H9 (cell line): ENCODE measurements around the gene NLGN4X. TPM values are rescaled to one million over a fixed set of nuclear protein-coding genes. Genes with fewer than 3 reads are reported as not detected.

Experiments used
- DNase-seq: peaks from one replicate; pipeline ENCODE4 v3.0.0-alpha.2; 2017
- H2AFZ ChIP-seq: one replicate; pipeline ENCODE4 v1.6.1; 2013; ENCODE audit warnings: mild to moderate bottlenecking, low read length, control low read depth, moderate library complexity
- H2AK5ac ChIP-seq: 2 replicates; pipeline ENCODE4 v1.6.1; 2013; ENCODE audit warnings: low read length, control low read depth, mixed read lengths; ENCODE audit not compliant: insufficient read length
- H2BK120ac ChIP-seq: one replicate; pipeline ENCODE4 v1.6.1; 2013; ENCODE audit warnings: low read depth, mild to moderate bottlenecking, low read length, control low read depth, inconsistent platforms; ENCODE audit not compliant: poor library complexity, severe bottlenecking
- H2BK12ac ChIP-seq: 2 replicates; pipeline ENCODE4 v1.6.1; 2013; ENCODE audit warnings: low read length, control low read depth, mixed read lengths, low read depth; ENCODE audit not compliant: insufficient read length
- H2BK15ac ChIP-seq: 2 replicates; pipeline ENCODE4 v1.6.1; 2013; ENCODE audit warnings: low read depth, low read length, control low read depth
- H2BK20ac ChIP-seq: one replicate; pipeline ENCODE4 v1.6.1; 2013; ENCODE audit warnings: low read depth, mild to moderate bottlenecking, low read length, control low read depth, inconsistent platforms; ENCODE audit not compliant: poor library complexity, severe bottlenecking
- H2BK5ac ChIP-seq: 2 replicates; pipeline ENCODE4 v1.6.1; 2013; ENCODE audit warnings: low read length, control low read depth, mixed read lengths; ENCODE audit not compliant: insufficient read length
- H3K14ac ChIP-seq: 2 replicates; pipeline ENCODE4 v1.6.1; 2013; ENCODE audit warnings: low read length, control low read depth; ENCODE audit not compliant: insufficient read depth
- H3K18ac ChIP-seq: 2 replicates; pipeline ENCODE4 v1.6.1; 2013; ENCODE audit warnings: low read depth, mild to moderate bottlenecking, mixed read lengths, low read length, control low read depth; ENCODE audit not compliant: insufficient read length
- H3K23ac ChIP-seq: 2 replicates; pipeline ENCODE4 v1.6.1; 2013; ENCODE audit warnings: low read length, control low read depth, mixed read lengths, low read depth; ENCODE audit not compliant: insufficient read length
- H3K23me2 ChIP-seq: 2 replicates; pipeline ENCODE4 v1.6.1; 2013; ENCODE audit warnings: low read depth, mild to moderate bottlenecking, mixed read lengths, low read length, control low read depth; ENCODE audit not compliant: insufficient read length, poor library complexity, severe bottlenecking
- H3K27ac ChIP-seq: 2 replicates; pipeline ENCODE4 v1.5.1; 2013; ENCODE audit warnings: low read length, control low read depth, mixed read lengths, low read depth; ENCODE audit not compliant: insufficient read length
- H3K27me3 ChIP-seq: 2 replicates; pipeline ENCODE4 v1.6.1; 2013; ENCODE audit warnings: low read length, control low read depth, inconsistent platforms; ENCODE audit not compliant: insufficient read depth
- H3K4ac ChIP-seq: 2 replicates; pipeline ENCODE4 v1.6.1; 2013; ENCODE audit warnings: low read depth, mild to moderate bottlenecking, control low read depth, inconsistent platforms, low read length, moderate library complexity
- H3K4me1 ChIP-seq: 2 replicates; pipeline ENCODE4 v1.6.1; 2013; ENCODE audit warnings: low read length, control low read depth, inconsistent platforms; ENCODE audit not compliant: insufficient read depth
- H3K4me2 ChIP-seq: 2 replicates; pipeline ENCODE4 v1.6.1; 2013; ENCODE audit warnings: low read length, control low read depth, mixed read lengths; ENCODE audit not compliant: insufficient read length, insufficient read depth
- H3K56ac ChIP-seq: 2 replicates; pipeline ENCODE4 v1.6.1; 2013; ENCODE audit warnings: low read depth, mild to moderate bottlenecking, mixed read lengths, low read length, control low read depth; ENCODE audit not compliant: insufficient read length
- H3K79me1 ChIP-seq: 2 replicates; pipeline ENCODE4 v1.6.1; 2013; ENCODE audit warnings: low read depth, mild to moderate bottlenecking, moderate library complexity, low read length, control low read depth, inconsistent platforms; ENCODE audit not compliant: insufficient read depth, poor library complexity, severe bottlenecking
- H3K79me2 ChIP-seq: 2 replicates; pipeline ENCODE4 v1.6.1; 2013; ENCODE audit warnings: low read length, control low read depth, inconsistent platforms; ENCODE audit not compliant: insufficient read depth
- H3K9ac ChIP-seq: 2 replicates; pipeline ENCODE4 v1.6.1; 2013; ENCODE audit warnings: low read length, control low read depth, mixed read lengths; ENCODE audit not compliant: insufficient read length; ENCODE audit errors: extremely low read depth
- H3K9me3 ChIP-seq: one replicate; pipeline ENCODE4 v1.6.1; 2013; ENCODE audit warnings: low read depth, low read length, inconsistent platforms; ENCODE audit not compliant: control insufficient read depth
- H3T11ph ChIP-seq: one replicate; pipeline ENCODE4 v1.6.1; 2013; ENCODE audit warnings: mild to moderate bottlenecking, low read length, control low read depth, inconsistent platforms
- H4K20me1 ChIP-seq: one replicate; pipeline ENCODE4 v1.6.1; 2013; ENCODE audit not compliant: control insufficient read depth, insufficient read length, insufficient read depth
- H4K5ac ChIP-seq: 2 replicates; pipeline ENCODE4 v1.6.1; 2013; ENCODE audit warnings: low read depth, mild to moderate bottlenecking, mixed read lengths, low read length, control low read depth; ENCODE audit not compliant: insufficient read length
- H4K8ac ChIP-seq: replicated peaks from 2 replicates; pipeline ENCODE4 v1.6.1; 2013; ENCODE audit warnings: low read length, control low read depth, mixed read lengths, low read depth; ENCODE audit not compliant: insufficient read length
- H4K91ac ChIP-seq: 2 replicates; pipeline ENCODE4 v1.6.1; 2013; ENCODE audit warnings: low read depth, mild to moderate bottlenecking, moderate library complexity, mixed read lengths, low read length, control low read depth; ENCODE audit not compliant: insufficient read length
- H3K27ac Mint-ChIP-seq, 3 experiments: 2 replicates in 2 of 3; 3 replicates in 1 of 3; pipeline ENCODE4 v1.8.0; 2020 to 2021; ENCODE audit warnings: mixed read lengths in 3 of 3, mild to moderate bottlenecking in 1 of 3, moderate library complexity in 1 of 3
- H3K27me3 Mint-ChIP-seq: 2 replicates; pipeline ENCODE4 v1.8.0; 2021; ENCODE audit warnings: low read depth, mild to moderate bottlenecking, moderate library complexity, mixed read lengths
- H3K36me3 Mint-ChIP-seq, 3 experiments: 2 replicates in 2 of 3; 3 replicates in 1 of 3; pipeline ENCODE4 v1.8.0; 2020 to 2021; ENCODE audit warnings: low read depth in 3 of 3, mixed read lengths in 3 of 3; ENCODE audit not compliant: insufficient read depth in 1 of 3
- H3K4me1 Mint-ChIP-seq, 2 experiments: 2 replicates each; pipeline ENCODE4 v1.8.0; 2020; ENCODE audit warnings: mixed read lengths in 2 of 2
- H3K4me3 Mint-ChIP-seq, 2 experiments: 2 replicates in 1 of 2; 3 replicates in 1 of 2; pipeline ENCODE4 v1.8.0; 2020 to 2021; ENCODE audit warnings: mild to moderate bottlenecking in 2 of 2, mixed read lengths in 2 of 2, moderate library complexity in 1 of 2
- H3K9me3 Mint-ChIP-seq, 2 experiments: 2 replicates in 1 of 2; 3 replicates in 1 of 2; pipeline ENCODE4 v1.8.0; 2020; ENCODE audit warnings: mild to moderate bottlenecking in 2 of 2, mixed read lengths in 2 of 2, moderate library complexity in 1 of 2
- total RNA-seq: library from RNA; stranded (reverse); gene quantifications from 2 replicates; pipeline ENCODE4 v1.2.1, GENCODE V29; 2021
- TF ChIP-seq, protein P1 (sequence below): fragments of 200-600 bp; sonication (generic); conservative IDR thresholded peaks from 3 replicates; pipeline ENCODE4 v1.8.0; 2021; ENCODE audit warnings: antibody characterized with exemption, mild to moderate bottlenecking

NLGN4X gene
- total RNA-seq, 1 experiment from 2014 or later, result 111 TPM

DNA sequence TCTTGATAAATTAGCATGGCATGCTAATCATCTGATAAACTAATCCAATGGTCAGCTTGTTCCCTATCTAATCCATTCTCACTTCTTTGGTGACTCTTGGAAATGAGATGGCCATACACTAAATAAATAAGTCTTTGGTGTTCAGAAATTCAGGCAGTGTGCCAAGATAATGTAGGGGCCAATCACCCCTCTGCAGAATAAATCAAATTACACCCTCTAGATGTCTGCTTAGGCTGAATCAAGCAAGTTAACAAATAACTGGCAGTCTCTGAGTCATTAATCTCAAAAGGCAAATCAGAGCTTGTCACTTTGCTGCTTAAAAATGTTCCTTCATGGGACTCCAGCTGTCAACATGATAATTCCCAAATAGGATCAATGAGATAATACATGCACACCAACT, 97.4 kb downstream of the NLGN4X start:
- Mint-ChIP-seq H3K27ac (no peak overlapping the region), H3K27me3 (no peaks in the 10 kb centered on the region), H3K36me3 (peaks cover 0 to 14% (median 7%) of the 10 kb centered on the region in 3 experiments; a peak in 4 of 7 replicates), H3K4me1 (no peaks in the 10 kb centered on the region), H3K4me3 (no peak overlapping the region), H3K9me3 (no peaks in the 10 kb centered on the region)
- DNase-seq, result no peak
- TF ChIP-seq, protein P1, sequence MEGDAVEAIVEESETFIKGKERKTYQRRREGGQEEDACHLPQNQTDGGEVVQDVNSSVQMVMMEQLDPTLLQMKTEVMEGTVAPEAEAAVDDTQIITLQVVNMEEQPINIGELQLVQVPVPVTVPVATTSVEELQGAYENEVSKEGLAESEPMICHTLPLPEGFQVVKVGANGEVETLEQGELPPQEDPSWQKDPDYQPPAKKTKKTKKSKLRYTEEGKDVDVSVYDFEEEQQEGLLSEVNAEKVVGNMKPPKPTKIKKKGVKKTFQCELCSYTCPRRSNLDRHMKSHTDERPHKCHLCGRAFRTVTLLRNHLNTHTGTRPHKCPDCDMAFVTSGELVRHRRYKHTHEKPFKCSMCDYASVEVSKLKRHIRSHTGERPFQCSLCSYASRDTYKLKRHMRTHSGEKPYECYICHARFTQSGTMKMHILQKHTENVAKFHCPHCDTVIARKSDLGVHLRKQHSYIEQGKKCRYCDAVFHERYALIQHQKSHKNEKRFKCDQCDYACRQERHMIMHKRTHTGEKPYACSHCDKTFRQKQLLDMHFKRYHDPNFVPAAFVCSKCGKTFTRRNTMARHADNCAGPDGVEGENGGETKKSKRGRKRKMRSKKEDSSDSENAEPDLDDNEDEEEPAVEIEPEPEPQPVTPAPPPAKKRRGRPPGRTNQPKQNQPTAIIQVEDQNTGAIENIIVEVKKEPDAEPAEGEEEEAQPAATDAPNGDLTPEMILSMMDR, result no peak
- Histone ChIP-seq H3K27me3 (no peaks in the 10 kb centered on the region), H3K9me3 (no peaks in the 10 kb centered on the region), H4K8ac (no peak overlapping the region), H3K4me1 (no peaks in the 10 kb centered on the region), H3K56ac (no peak overlapping the region), H4K91ac (no peak overlapping the region), H2BK5ac (no peak overlapping the region), H3K23ac (no peak overlapping the region), H3K4ac (no peak overlapping the region), H3K4me2 (no peak overlapping the region), H3K9ac (no peak overlapping the region), H2BK20ac (no peak overlapping the region), H3K27ac (no peak overlapping the region), H3K79me2 (peaks cover 48% of the 10 kb centered on the region; the same call in 1 of the 2 replicates), H3K23me2 (no peaks in the 10 kb centered on the region), H3K18ac (no peak overlapping the region), H3K79me1 (peaks cover 2% of the 10 kb centered on the region), H4K5ac (no peak overlapping the region), H2AK5ac (no peak overlapping the region), H4K20me1 (no peaks in the 10 kb centered on the region), H3K14ac (no peak overlapping the region), H3T11ph (no peak overlapping the region), H2BK12ac (no peak overlapping the region), H2BK120ac (no peak overlapping the region), H2BK15ac (no peak overlapping the region), H2AFZ (no peak overlapping the region)
